ENCODE data around the gene RNF222.

GRCh38 chr17:8360260-8360659, 37.4 kb downstream of the RNF222 start:
- TF ChIP-seq CTCF (conservative IDR thresholded peaks at IDR 0.05) (no peak), EZH2 (IDR thresholded peaks at IDR 0.05; ENCODE audit: low read depth) (no peak)
